Transverse colon (tissue), 4 donors: Measurements from ENCODE around the gene PDSS1. TPM values are rescaled to one million over a fixed set of nuclear protein-coding genes. Genes with fewer than 3 reads are reported as not detected.

Source experiments
- DNase-seq: peaks from one replicate; pipeline ENCODE4 v3.0.0-alpha.2; 2019
- H3K27ac ChIP-seq, 4 donors: fragments of 200-600 bp; sonication (generic); 2 replicates each; pipeline ENCODE4 v1.5.1; 2016 to 2018; ENCODE audit warnings: inconsistent platforms in 4 of 4
- H3K27me3 ChIP-seq: fragments of 200-600 bp; sonication (generic); 2 replicates; pipeline ENCODE4 v1.5.1; 2017; ENCODE audit warnings: inconsistent platforms
- H3K36me3 ChIP-seq, 4 donors: fragments of 200-600 bp; sonication (generic); 2 replicates each; pipeline ENCODE4 v1.5.1; 2017 to 2019; ENCODE audit warnings: inconsistent platforms in 4 of 4
- H3K4me1 ChIP-seq, 4 donors: fragments of 200-600 bp; sonication (generic); 2 replicates each; pipeline ENCODE4 v1.5.1; 2017 to 2020; ENCODE audit warnings: inconsistent platforms in 4 of 4
- H3K4me3 ChIP-seq, 4 donors: fragments of 200-600 bp; sonication (generic); 1 replicate in 1 of 4; 2 replicates in 3 of 4; pipeline versions ENCODE4 v1.5.1 to v1.6.1; 2017 to 2019; ENCODE audit warnings: inconsistent platforms in 4 of 4
- H3K9me3 ChIP-seq, 2 donors: fragments of 200-600 bp; sonication (generic); 2 replicates each; pipeline ENCODE4 v1.5.1; 2017 to 2019; ENCODE audit warnings: inconsistent platforms in 2 of 2
- CTCF ChIP-seq, 5 experiments: fragments of 200-600 bp in 3 of 5; fragments of 450-650 bp in 2 of 5; sonication (generic) in 3 of 5; IDR thresholded peaks; 1 replicate in 2 of 5; 2 replicates in 3 of 5; pipeline ENCODE4 v1.5.1; 2016 to 2017; ENCODE audit warnings: antibody characterized with exemption in 5 of 5, inconsistent platforms in 3 of 5, mild to moderate bottlenecking in 2 of 5, moderate library complexity in 1 of 5
- EP300 ChIP-seq: sonication (generic); formaldehyde crosslinking; IDR thresholded peaks from one replicate; pipeline ENCODE4 v1.6.1; 2017; ENCODE audit warnings: antibody characterized with exemption, low read depth
- POLR2A ChIP-seq: fragments of 450-650 bp; IDR thresholded peaks from one replicate; pipeline ENCODE4 v1.6.1; 2016; ENCODE audit warnings: antibody characterized with exemption, mild to moderate bottlenecking, moderate library complexity
- POLR2AphosphoS5 ChIP-seq, 3 donors: sonication (generic); formaldehyde crosslinking; IDR thresholded peaks; one replicate each; pipeline ENCODE4 v1.6.1; 2016; ENCODE audit warnings: antibody characterized with exemption in 3 of 3
- WGBS, 2 donors: methylation state at CpG; one replicate each; pipeline ENCODE4 v1.1.5; 2018; ENCODE audit warnings: low coverage in 1 of 2; 5-methylcytosine and 5-hydroxymethylcytosine counted together
- in situ Hi-C, 4 donors: fragments of 200-750 bp; cut with MboI; loops; one replicate each; pipeline versions ENCODE4 v1.15.0 to v1.15.1; 2017; ENCODE audit warnings: low sequenced_read_pairs in 3 of 4, low pct_ligation_motif_present in 1 of 4, low pct_unique_long_range_greater_than_20kb in 1 of 4
- intact Hi-C: fragments of 100-400 bp; cut with DNase I; formaldehyde crosslinking; loops from one replicate; pipeline ENCODE4 v1.15.1; 2023; ENCODE audit warnings: low total_unique reads
- total RNA-seq, 4 donors: library from RNA; depleted of rRNA; stranded (reverse); fragments of >200 nt; gene quantifications; one replicate each; pipeline ENCODE4 v1.1.0, GENCODE V29; 2016

The PDSS1 gene
- total RNA-seq, 4 donors from 2014 or later: 13.1 to 66.7 (median 23.8) TPM

- 98% methylated on average over 1 of the region's 1 CpG; no CpG with 5 or more reads in 1 of the 2 donors for WGBS, 2 donors
- H3K4me3 ChIP-seq: no peak overlapping the region
- no peak for DNase-seq
- TF ChIP-seq POLR2AphosphoS5 (IDR thresholded peaks at IDR 0.05) (no peak), POLR2A (no peak), EP300 (no peak), CTCF (IDR thresholded peaks at IDR 0.05) (no peak)
- no peaks in the 10 kb centered on the region for H3K4me1 ChIP-seq
- intact Hi-C loops: no loop called here
- in situ Hi-C loops: no loop called here
- H3K27me3 ChIP-seq: no peaks in the 10 kb centered on the region
- no peak overlapping the region for H3K27ac ChIP-seq
- no peaks in the 10 kb centered on the region for H3K36me3 ChIP-seq
- no peaks in the 10 kb centered on the region for H3K9me3 ChIP-seq
Observed at GRCh38 chr10:26655746-26656145, 41.8 kb upstream of the PDSS1 start.

- in situ Hi-C loops (no loop called here), intact Hi-C loops (no loop called here)
- WGBS, 2 donors: 61 to 82% methylated on average over 2 of the region's 2 CpGs
- H3K9me3 ChIP-seq: no peaks in the 10 kb centered on the region
- no peak for TF ChIP-seq EP300
- no peaks in the 10 kb centered on the region for H3K27me3 ChIP-seq
- H3K4me1 ChIP-seq: no peaks in the 10 kb centered on the region
- H3K36me3 ChIP-seq: no peaks in the 10 kb centered on the region
- DNase-seq: no peak
- no peak overlapping the region for H3K4me3 ChIP-seq
- no peak overlapping the region for H3K27ac ChIP-seq
Observed at GRCh38 chr10:26662864-26663263, 34.6 kb upstream of the PDSS1 start.

- H3K4me1 ChIP-seq: no peaks in the 10 kb centered on the region
- no peaks in the 10 kb centered on the region for H3K27me3 ChIP-seq
- intact Hi-C loops (no loop called here), in situ Hi-C loops (no loop called here)
- no peak overlapping the region for H3K4me3 ChIP-seq
- 78 to 97% methylated on average over 2 to 7 of the region's 7 CpGs for WGBS, 2 donors
- TF ChIP-seq POLR2AphosphoS5 (IDR thresholded peaks at IDR 0.05): no peak
- no peak for TF ChIP-seq CTCF (IDR thresholded peaks at IDR 0.05)
- no peak for TF ChIP-seq POLR2A
- TF ChIP-seq EP300: no peak
- H3K27ac ChIP-seq: no peak overlapping the region
- no peaks in the 10 kb centered on the region for H3K9me3 ChIP-seq
- H3K36me3 ChIP-seq: no peaks in the 10 kb centered on the region
- no peak for DNase-seq
Observed at GRCh38 chr10:26665080-26666048, 32.1 kb upstream of the PDSS1 start.

- intact Hi-C loops (no loop called here), in situ Hi-C loops (loop anchor here in 1 of 4 donors (25.0 kb wide), 1 partner anchor 339 kb away; no protein-coding TSS in a partner anchor)
- DNase-seq: no peak
- 77 to 100% methylated on average over 1 of the region's 1 CpG for WGBS, 2 donors
- TF ChIP-seq POLR2A (no peak), EP300 (no peak), POLR2AphosphoS5 (IDR thresholded peaks at IDR 0.05) (no peak), CTCF (IDR thresholded peaks at IDR 0.05) (no peak)
- no peaks in the 10 kb centered on the region for H3K36me3 ChIP-seq
- no peaks in the 10 kb centered on the region for H3K27me3 ChIP-seq
- H3K27ac ChIP-seq: no peak overlapping the region
- H3K4me3 ChIP-seq: no peak overlapping the region
- no peaks in the 10 kb centered on the region for H3K4me1 ChIP-seq
- H3K9me3 ChIP-seq: no peaks in the 10 kb centered on the region
Observed at GRCh38 chr10:26675873-26676257, 21.6 kb upstream of the PDSS1 start.
